ENCODE measurements around the gene PLXND1.

Gene PLXND1

DNA sequence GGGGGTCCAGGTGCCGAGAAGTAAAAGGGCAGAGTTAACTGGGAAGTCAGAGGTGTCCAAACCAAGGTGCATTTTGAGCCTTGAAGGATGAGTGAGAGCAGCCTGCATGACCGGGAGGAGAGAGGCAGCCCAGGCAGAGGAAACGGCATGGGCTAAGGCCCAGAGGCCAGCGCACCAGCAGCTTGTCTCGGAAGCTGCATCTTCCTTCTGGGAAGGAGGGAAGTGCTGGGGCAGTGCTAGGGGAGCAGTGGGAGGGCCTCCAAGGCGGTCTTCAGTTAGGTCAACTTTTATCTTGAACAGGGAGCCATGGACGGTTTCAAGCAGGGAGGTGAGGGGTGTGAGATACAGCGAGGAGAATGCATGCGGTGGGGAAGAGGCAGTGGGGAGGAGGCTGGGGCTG is 62.5 kb downstream of the PLXND1 start:
- DNase-seq = no peak

DNA sequence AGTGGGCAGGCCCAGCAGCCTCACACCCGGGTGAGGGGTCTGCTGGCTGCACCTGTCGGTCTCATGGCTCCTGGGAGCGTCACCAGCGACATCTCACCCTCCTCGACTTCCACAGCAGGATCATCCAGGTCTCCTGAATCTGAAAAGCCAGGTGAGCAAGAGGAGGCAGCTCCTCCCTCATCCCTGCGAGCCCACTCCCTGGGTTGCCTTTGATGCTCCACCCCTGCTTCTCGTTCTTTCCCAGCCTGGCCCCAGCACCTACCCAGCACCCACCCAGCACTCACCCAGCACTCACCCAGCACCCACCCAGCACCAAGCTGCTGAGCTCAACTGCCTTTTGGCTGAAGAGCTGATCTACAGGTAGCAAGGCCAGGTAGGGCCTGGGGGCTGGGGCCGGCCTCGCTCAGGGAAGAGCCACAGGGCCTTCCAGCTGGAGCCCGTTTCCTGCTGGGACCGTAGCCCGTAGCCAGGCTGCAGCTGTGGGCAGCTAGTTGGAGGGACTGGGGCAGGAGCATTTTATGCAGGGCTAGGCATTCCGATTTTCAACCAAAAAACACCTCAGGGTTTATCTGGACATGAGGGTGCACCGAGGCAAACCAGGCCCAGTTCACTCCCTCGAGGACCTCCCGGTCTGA is 63.2 kb downstream of the PLXND1 start, which contains the start of gene H1-8:
TSS of gene H1-8 (plus strand) at position 20 of the 635 bp plus-strand sequence. CDS start at position 64, 44 bp downstream.
- no peak for DNase-seq

DNA sequence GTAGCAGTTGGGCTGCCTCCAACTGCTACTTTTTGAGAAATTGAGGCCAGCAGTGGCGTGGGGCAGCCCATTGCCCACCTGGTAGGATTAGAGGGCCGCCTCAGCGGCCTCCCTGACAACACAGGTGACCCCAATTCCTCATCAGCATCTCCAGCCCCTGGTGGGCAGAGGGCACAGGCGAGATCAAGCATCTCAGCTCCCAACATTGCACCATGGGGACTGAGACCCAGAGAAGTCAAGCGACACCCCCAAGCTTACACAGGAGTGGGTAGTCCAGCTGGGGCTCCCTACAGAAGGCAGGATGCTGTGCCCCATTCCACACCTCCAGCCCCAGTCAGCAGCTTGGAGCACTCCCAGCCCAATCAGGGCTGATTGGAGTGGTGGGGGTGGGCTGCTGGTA is 63.7 kb downstream of the PLXND1 start:
- DNase-seq = no peak

DNA sequence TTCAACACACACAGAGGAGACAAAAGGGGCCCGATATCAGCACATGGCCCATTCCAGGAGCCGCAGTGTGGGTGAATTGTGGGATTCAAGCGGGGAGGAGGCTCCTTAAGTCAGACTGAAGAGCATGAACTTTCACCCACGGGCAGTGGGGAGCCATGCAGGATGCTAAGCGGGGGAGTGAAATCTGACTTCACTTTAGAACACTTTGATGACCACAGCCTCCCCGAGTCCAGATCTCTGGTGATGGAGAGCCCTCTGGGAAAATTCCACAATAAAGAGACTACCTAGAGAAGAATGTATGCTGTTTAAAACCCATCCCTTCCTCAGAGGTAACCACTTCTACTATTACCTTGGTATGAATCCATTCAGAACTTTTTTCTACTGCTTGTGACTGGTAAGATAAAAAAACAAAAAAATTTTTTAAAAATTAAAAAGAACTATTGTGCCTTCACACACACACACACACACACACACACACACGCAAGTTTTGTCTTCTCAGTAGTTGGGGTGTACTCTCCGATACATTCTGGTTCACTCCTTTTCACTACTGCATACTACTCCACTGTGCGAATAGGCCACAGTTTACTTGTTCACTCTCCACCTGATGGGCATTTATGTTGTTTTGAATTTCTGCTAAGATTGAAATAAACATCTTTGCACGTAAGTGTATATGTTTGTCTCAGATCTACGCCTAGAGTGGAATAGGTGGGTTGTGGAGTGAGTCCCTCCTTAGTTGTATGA is 65.5 kb downstream of the PLXND1 start:
- DNase-seq = peak; percentile 64

DNA sequence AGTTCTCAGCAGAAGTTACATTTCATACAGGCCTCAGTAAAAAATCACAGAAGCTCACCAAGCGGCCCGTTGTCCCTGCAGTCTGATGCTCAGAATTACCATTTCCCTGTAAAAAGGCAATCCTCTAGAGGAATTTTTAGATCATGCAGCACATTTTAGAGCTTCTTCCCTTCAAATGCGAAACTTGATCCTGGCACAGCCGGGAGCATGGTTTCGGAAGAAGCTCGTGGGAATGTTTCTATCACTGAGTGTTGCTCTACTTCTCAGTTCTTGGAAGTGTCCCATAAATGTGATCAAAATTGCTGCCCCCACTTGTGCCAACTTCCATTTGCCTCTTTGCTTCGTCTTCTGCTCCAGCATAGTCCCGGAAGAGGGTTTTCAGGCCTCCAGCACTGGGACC is 67.3 kb downstream of the PLXND1 start:
- DNase-seq = no peak

DNA sequence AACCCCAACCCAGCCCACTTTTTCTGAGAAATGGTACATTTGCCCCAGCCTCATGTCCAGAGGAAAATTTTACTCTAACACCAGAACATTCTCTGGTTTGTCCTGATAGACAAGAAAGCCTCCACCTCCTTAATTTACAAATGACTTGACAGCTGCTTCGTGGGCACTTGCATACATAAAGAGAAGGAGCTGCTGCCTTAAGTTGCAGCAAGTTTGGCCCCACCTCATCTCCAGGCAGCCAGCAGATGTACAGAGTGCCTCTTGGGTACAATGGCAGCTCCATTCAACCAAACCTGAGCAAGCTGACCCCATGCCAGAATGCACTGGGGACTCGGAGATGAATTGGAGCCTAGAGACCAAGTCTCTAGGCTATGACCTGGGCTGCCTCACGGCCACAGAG is 69.7 kb downstream of the PLXND1 start:
- DNase-seq = no peak

DNA sequence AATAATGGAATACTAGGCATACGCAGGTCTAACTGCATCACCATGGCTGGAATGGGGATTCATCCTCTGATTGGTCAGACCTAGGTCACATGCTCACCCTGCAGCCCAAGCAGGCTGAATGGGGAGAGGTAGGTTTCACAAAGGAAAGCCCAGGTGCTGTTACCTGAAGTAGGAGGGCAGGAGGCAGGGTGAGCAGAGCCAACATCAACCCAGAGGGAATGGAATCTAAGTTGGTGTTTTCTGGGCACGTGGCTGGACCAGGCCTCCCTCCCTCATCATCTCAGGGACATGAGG is 70.2 kb downstream of the PLXND1 start:
- no peak for DNase-seq

DNA sequence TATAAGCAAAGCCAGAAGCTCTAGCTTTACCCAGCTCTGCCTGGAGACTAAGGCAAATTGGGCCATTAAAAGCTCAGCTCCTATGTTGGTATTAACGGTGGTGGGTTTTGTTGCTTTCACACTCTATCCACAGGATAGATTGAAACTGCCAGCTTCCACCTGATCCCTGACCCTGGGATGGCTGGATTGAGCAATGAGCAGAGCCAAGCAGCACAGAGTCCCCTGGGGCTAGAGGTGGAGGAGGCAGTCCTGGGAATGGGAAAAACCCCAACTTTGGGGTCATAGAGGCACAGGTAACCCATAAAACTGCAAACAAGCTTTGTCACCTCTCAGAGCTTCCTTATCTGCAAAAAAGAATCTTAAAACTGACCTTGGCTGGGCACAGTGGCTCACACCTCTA is 71.4 kb downstream of the PLXND1 start:
- no peak for DNase-seq

DNA sequence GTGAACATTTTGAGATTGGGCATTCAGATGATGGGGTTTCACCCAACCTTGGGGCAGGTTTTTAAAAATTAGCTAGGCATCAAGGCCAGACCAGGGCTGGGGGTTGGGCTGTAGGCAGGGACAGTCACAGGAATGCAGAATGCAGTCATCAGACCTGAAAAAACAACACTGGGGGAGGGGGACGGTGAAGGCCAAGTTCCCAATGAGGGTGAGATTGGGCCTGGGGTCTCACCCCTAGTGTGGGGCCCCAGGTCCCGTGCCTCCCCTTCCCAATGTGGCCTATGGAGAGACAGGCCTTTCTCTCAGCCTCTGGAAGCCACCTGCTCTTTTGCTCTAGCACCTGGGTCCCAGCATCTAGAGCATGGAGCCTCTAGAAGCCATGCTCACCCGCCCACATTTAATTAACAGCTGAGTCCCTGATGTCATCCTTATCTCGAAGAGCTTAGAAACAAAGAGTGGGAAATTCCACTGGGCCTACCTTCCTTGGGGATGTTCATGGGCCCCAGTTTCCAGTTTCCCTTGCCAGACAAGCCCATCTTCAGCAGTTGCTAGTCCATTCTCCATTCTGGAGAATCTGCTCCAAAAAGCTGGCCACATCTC is 71.9 kb downstream of the PLXND1 start:
- peak; percentile 24 for DNase-seq

DNA sequence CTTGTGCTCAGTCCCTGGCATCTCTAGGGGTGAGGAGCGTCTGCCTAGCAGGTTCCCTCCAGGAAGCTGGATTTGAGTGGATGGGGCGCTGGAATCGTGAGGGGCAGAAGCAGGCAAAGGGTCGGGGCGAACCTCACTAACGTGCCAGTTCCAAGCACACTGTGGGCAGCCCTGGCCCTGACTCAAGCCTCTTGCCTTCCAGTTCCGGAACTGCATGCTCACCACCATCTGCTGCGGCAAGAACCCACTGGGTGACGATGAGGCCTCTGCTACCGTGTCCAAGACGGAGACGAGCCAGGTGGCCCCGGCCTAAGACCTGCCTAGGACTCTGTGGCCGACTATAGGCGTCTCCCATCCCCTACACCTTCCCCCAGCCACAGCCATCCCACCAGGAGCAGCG is 73.1 kb downstream of the PLXND1 start:
- DNase-seq = no peak

DNA sequence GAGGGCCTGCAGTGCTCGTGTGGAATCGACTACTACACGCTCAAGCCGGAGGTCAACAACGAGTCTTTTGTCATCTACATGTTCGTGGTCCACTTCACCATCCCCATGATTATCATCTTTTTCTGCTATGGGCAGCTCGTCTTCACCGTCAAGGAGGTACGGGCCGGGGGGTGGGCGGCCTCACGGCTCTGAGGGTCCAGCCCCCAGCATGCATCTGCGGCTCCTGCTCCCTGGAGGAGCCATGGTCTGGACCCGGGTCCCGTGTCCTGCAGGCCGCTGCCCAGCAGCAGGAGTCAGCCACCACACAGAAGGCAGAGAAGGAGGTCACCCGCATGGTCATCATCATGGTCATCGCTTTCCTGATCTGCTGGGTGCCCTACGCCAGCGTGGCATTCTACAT is 74.2 kb downstream of the PLXND1 start:
- no peak for DNase-seq

DNA sequence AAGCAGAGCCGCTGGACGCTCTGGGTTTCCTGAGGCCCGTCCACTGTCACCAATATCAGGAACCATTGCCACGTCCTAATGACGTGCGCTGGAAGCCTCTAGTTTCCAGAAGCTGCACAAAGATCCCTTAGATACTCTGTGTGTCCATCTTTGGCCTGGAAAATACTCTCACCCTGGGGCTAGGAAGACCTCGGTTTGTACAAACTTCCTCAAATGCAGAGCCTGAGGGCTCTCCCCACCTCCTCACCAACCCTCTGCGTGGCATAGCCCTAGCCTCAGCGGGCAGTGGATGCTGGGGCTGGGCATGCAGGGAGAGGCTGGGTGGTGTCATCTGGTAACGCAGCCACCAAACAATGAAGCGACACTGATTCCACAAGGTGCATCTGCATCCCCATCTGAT is 74.8 kb downstream of the PLXND1 start:
- DNase-seq = no peak

DNA sequence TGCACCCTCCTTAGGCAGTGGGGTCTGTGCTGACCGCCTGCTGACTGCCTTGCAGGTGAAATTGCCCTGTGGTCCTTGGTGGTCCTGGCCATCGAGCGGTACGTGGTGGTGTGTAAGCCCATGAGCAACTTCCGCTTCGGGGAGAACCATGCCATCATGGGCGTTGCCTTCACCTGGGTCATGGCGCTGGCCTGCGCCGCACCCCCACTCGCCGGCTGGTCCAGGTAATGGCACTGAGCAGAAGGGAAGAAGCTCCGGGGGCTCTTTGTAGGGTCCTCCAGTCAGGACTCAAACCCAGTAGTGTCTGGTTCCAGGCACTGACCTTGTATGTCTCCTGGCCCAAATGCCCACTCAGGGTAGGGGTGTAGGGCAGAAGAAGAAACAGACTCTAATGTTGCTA is 75.7 kb downstream of the PLXND1 start:
- DNase-seq = no peak

DNA sequence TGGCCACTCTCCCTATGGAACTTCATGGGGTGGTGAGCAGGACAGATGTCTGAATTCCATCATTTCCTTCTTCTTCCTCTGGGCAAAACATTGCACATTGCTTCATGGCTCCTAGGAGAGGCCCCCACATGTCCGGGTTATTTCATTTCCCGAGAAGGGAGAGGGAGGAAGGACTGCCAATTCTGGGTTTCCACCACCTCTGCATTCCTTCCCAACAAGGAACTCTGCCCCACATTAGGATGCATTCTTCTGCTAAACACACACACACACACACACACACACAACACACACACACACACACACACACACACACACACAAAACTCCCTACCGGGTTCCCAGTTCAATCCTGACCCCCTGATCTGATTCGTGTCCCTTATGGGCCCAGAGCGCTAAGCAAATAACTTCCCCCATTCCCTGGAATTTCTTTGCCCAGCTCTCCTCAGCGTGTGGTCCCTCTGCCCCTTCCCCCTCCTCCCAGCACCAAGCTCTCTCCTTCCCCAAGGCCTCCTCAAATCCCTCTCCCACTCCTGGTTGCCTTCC is 76.2 kb downstream of the PLXND1 start:
- DNase-seq = peak; percentile 81

DNA sequence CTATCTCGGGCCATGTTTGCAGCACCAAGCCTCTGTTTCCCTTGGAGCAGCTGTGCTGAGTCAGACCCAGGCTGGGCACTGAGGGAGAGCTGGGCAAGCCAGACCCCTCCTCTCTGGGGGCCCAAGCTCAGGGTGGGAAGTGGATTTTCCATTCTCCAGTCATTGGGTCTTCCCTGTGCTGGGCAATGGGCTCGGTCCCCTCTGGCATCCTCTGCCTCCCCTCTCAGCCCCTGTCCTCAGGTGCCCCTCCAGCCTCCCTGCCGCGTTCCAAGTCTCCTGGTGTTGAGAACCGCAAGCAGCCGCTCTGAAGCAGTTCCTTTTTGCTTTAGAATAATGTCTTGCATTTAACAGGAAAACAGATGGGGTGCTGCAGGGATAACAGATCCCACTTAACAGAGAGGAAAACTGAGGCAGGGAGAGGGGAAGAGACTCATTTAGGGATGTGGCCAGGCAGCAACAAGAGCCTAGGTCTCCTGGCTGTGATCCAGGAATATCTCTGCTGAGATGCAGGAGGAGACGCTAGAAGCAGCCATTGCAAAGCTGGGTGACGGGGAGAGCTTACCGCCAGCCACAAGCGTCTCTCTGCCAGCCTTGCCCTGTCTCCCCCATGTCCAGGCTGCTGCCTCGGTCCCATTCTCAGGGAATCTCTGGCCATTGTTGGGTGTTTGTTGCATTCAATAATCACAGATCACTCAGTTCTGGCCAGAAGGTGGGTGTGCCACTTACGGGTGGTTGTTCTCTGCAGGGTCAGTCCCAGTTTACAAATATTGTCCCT is 76.9 kb downstream of the PLXND1 start:
- DNase-seq = no peak

DNA sequence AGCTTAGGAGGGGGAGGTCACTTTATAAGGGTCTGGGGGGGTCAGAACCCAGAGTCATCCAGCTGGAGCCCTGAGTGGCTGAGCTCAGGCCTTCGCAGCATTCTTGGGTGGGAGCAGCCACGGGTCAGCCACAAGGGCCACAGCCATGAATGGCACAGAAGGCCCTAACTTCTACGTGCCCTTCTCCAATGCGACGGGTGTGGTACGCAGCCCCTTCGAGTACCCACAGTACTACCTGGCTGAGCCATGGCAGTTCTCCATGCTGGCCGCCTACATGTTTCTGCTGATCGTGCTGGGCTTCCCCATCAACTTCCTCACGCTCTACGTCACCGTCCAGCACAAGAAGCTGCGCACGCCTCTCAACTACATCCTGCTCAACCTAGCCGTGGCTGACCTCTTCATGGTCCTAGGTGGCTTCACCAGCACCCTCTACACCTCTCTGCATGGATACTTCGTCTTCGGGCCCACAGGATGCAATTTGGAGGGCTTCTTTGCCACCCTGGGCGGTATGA is 77.8 kb downstream of the PLXND1 start, which contains the start of gene RHO:
TSS of gene RHO (plus strand) at position 51 of the 512 bp plus-strand sequence. CDS start at position 146, 95 bp downstream.
- DNase-seq = no peak

DNA sequence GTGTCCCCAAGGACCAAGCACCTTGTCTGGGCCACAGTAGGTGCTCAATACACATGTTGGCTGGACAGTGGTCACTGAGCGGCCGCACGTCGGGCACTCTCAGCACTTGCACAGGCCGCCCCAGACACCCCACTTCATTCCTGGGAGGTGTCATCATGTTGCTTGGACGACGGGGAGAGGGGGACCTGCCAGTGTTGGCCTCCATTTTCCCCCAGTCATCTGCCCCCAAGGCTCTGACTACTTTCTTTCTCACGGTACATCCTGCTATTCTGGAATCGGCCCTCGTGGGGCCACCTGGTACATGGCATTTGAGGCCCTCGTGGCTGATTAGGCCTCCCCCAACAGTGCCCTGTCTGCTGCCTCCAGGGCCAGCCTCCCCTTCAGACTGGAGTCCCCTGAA is 79.2 kb downstream of the PLXND1 start:
- DNase-seq = no peak

DNA sequence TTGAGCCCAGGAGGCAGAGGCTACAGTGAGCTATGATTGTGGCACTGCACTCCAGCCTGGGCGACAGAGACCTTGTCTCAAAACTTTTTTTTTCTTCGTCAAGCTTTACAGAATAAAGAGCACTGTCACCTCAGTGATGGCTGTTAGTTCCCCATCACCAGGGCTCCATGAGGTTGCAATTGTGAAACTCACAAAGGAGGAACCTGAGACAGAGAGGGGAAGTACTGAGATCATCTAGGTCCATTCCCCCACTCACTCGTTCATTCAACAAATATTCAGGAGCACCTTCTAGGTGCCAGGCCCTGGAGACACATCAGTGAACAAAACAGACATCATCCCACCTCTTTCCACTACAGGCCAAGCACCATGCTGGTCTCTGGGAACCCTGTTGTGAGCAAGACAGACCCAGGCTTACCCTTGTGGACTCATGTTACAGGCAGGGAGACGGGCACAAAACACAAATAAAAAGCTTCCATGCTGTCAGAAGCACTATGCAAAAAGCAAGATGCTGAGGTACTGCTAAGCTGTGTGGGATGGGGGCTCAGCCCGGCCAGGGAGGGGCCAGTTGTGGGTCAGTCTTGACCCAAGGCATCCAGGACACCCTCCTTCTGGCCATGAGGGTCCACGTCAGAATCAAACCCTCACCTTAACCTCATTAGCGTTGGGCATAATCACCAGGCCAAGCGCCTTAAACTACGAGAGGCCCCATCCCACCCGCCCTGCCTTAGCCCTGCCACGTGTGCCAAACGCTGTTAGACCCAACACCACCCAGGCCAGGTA is 80.2 kb downstream of the PLXND1 start:
- DNase-seq = peak; percentile 58

DNA sequence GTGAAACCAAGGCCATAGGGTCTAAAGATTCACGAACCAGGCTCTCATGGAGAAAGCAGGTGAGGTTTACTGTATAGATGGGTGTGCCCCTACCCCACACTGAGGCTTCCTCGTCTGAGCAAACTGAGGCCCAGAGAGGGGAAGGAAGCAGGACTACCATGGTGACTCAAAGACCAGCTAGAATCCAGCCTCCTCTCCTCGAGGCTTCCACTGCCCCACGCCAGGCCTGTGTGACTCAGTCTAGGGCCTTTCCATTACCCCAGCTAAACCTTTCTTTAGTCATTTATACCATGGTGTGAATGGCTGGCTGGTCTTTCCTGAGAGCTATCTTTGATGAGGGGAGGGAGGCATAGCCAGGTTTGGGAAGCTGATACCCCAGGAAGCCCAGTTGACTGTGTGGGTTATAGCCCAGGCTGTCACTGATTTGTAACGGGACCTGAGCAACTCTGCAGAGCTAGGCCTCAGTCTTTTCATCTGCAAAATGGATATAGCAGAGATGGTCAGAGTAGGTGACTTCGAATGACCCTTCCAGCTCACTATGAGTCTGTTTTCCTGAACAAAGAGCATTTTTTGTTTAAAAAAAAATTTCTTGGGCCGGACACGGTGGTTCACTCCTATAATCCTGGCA is 81.0 kb downstream of the PLXND1 start:
- peak; percentile 76 for DNase-seq

DNA sequence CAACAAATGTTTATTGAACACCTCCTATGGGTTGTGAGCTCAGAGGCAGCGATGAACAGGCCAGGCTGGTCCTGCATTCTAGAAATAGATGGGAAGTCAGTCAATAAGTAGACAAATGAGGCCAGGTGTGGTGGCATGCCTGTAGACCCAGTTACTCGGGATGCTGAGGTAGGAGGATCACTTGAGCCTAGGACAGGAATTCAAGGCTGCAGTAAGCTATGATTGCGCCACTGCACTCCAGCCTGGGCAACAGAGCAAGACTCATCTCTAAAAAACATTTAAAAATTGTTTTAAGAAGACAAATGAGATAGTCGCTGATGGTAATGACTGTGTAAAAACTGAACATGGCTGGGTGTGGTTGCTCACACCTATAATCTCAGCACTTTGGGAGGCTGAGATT is 82.4 kb downstream of the PLXND1 start:
- no peak for DNase-seq

DNA sequence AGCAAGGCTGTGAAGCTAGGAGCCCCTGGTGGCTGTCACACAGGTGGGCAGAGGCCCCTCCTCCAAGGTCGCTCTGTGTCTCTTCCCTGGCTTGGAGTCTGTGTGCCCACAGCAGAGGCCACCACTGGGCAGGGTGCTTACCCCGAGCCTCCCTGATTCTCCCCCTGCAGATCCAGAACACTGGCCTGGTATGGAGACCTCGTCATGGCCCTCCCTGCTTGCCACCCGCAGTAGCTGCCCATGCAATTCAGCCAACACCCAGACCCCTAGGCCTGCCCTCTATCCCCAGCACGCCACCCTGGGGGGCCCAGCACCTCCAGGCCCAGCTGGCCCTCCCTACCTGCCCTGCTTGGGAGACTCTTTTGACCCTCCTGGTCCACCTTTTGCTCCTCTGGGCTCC is 83.5 kb downstream of the PLXND1 start:
- DNase-seq = no peak

DNA sequence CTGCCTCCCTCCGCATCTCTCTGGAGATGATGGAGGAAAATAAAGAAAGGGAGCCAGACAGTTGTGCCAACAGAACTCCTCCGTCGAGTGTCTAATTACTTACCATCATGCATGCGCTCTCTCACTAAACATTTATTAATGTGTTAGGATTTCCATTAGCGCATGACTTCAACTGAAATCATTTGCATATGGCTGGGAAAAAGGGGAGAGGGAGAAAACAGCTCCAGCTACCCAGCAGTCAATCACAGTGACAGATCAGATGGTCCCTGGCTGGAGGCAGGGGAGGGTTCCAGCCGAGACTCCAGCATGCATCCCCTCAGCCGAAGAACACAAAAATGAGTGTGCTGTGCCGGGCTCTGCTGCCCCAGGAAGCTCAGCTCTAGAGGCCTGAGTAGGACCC is 84.9 kb downstream of the PLXND1 start:
- DNase-seq = no peak

Measured in NCI-H226 (cell line).